Erythroblast (primary cell): Measurements from ENCODE around the gene TECPR1.

ENCODE experiments used
- DNase-seq, 2 experiments: peaks; one replicate each; lab custom pipeline; 2025; lab: John Stamatoyannopoulos, UW
- GATA1 ChIP-seq: IDR thresholded peaks from 2 replicates; pipeline ENCODE4 v1.6.1; 2011; ENCODE audit warnings: low read depth, mild to moderate bottlenecking, control low read depth, low read length, moderate library complexity
- POLR2A ChIP-seq: IDR thresholded peaks from 2 replicates; pipeline ENCODE4 v1.6.1; 2011; ENCODE audit warnings: mild to moderate bottlenecking, low read length

TECPR1 gene

GRCh38 chr7:98286701-98287485 is 34.9 kb upstream of the TECPR1 start:
- TF ChIP-seq POLR2A: no peak
- no peak for DNase-seq

- peak; percentile 12 to 22 for DNase-seq
- TF ChIP-seq POLR2A (no peak), GATA1 (no peak)
Measured at GRCh38 chr7:98286093-98286539, 34.1 kb upstream of the TECPR1 start.

DNA sequence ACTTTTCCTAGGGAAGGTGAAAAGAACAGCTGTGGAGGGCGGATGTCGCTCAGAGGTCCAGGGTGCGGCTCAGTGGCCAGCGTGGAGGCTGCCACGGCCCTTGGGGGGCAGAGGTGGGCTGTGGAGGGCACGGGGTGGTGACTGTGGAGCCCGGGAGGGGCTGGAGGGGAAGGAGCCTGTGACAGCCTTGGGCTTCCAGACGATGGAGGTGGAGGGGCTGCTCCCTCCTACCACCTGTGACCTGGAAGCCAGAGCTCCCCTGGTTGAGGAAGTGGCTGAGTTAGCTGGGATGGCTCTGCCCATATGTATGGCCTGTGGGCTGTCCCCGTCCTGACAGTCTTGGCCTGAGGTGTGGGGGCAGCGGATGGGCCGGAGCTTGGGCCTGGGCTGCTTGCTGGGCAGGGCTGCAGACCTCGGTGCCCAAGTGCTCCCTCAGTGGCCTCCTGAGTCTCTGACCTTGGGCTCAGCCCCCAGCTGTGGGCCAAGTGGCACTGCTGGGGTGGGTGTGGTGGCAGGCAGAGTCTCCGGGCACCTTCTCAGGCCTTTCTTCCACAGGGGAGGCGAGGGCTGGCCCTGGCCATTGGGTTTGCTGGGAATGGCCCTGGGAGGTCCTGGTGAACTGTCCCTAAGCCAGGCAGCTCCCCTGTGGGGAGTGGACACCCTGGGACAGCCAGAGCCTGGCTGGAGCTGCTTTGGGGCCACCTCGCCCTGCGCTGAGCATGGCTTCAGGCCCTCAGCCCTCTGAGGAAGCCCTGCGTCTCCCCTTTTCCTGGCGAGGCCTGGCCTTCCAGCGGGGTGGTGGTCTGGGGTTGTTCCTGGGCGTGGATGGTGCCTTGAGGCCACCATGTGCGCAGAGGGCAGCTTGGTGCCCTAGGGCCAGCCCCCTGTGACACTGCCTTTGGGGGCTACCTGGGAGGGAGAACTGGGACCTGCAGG is 33.4 kb upstream of the TECPR1 start:
- DNase-seq: no peak

GRCh38 chr7:98284335-98285036 is 32.5 kb upstream of the TECPR1 start:
- no peak for TF ChIP-seq POLR2A
- no peak for TF ChIP-seq GATA1
- peak in 1 of 2 experiments; percentile 18 for DNase-seq

More for the DNA sequence above, 33.4 kb upstream of the TECPR1 start:
- TF ChIP-seq GATA1 (no peak), POLR2A (no peak)

DNA sequence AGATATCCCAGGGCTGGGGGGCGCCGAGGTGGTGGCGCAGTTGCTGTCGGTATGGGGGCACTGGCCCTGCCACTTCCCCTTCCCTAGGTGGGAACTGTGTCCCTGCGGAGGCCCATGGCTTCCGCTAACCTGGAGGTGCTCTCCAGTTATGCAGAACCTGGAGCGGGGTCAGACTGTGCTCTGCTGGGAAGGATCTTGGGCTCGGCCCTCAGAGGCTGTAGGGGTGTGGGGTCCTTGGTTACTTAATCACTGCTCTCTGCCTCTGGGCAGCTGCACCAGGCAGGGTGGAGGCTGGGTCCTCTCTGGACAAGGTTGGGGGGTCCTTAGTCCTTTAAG is 31.8 kb upstream of the TECPR1 start:
- no peak for TF ChIP-seq POLR2A
- no peak for TF ChIP-seq GATA1
- DNase-seq: no peak

- TF ChIP-seq POLR2A: no peak
- no peak for TF ChIP-seq GATA1
- DNase-seq: peak in 1 of 2 experiments; percentile 35
Measured at GRCh38 chr7:98283127-98283886, 31.3 kb upstream of the TECPR1 start.

DNA sequence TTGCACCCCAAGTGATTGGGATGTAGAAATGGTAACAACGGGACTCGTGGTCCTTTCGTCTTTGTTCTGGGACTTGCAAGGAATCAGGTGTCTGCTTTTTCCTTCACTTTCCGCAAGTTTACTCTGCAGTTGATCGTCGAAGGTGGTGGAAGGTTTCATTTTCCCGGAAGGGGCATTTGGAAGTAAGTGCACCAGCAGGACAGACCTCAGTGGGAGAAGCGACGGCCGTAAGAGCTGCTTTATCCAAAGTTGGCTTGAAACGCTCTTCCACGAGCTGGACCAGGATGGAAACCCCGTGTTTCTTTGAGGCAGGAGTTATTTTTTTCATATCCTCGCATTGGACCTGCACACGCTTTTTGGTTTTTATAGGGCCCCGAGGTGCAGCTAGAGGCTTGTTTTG is 30.7 kb upstream of the TECPR1 start:
- DNase-seq: peak in 1 of 2 experiments; percentile 44
- TF ChIP-seq GATA1 (no peak), POLR2A (no peak)

GRCh38 chr7:98281757-98282606 is 29.9 kb upstream of the TECPR1 start:
- TF ChIP-seq POLR2A: no peak
- TF ChIP-seq GATA1: no peak
- DNase-seq: peak; percentile 60 to 73

- DNase-seq: peak; percentile 94 to 96
- TF ChIP-seq GATA1 (no peak), POLR2A (peak; percentile 83)
Measured at GRCh38 chr7:98280791-98281756, 29.0 kb upstream of the TECPR1 start, which contains the start of gene BRI3. Gene BRI3 (plus strand): TSS chr7:98281686. CDS start chr7:98281796, 110 bp downstream.

DNA sequence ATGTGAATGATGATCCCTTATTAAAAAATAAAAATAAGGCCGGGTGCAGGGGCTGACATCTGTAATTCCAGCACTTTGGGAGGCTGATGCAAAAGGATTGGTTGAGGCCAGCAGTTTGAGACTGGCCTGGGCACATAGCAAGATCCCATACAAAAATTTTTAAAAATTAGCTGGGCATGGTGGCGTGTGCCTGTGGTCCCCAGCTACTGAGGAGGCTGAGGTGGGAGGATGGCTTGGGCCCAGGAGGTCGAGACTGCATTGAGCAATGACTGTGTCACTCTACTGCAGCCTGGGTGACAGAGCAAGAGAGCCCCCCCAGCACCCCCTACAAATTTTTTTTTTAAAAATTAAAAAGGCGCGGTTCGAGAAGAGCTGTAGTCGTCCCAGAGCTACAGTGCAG is 28.3 kb upstream of the TECPR1 start:
- DNase-seq: peak in 1 of 2 experiments; percentile 37
- no peak for TF ChIP-seq POLR2A
- TF ChIP-seq GATA1: no peak

- TF ChIP-seq POLR2A: no peak
- DNase-seq: peak in 1 of 2 experiments; percentile 9
Measured at GRCh38 chr7:98278936-98279335, 26.9 kb upstream of the TECPR1 start.
